ENCODE results near the gene PDX1. TPM values are rescaled to one million over a fixed set of nuclear protein-coding genes. Genes with fewer than 3 reads are reported as not detected.

PDX1 gene
- total RNA-seq, 3 donors from 2014 or later (not counting 1 experiment from before 2014, with no cell fraction given): not detected

GRCh38 chr13:27969082-27969865 lies 49.5 kb downstream of the PDX1 start, which contains the start of gene CDX2:
Gene CDX2, minus strand, starts transcription at chr13:27969315. Its CDS starts 309 bp downstream, at chr13:27969006.
- Mint-ChIP-seq H3K36me3 (no peaks in the 10 kb centered on the region), H3K9me3 (no peaks in the 10 kb centered on the region), H3K27me3 (ENCODE audit: low read depth in 2 of 2) (peaks cover 62 to 70% of the 10 kb centered on the region in 2 donors), H3K4me3 (no peak within 1 kb of the TSS), H3K27ac (no peak within 1 kb of the TSS), H3K4me1 (peaks cover 5 to 6% of the 10 kb centered on the region in 2 donors)
- Histone ChIP-seq H3K4me3 (ENCODE audit: low read length) (no peak within 1 kb of the TSS), H3K4me1 (ENCODE audit: control insufficient read depth, insufficient read depth, low read length) (peaks cover 9% of the 10 kb centered on the region), H3K27ac (ENCODE audit: low read length) (no peak within 1 kb of the TSS), H3K9me3 (ENCODE audit: control insufficient read depth, insufficient read depth, low read length) (no peaks in the 10 kb centered on the region), H3K27me3 (ENCODE audit: control insufficient read depth, insufficient read depth, low read length) (peaks cover 54% of the 10 kb centered on the region), H3K36me3 (ENCODE audit: control insufficient read depth, insufficient read depth, low read length) (no peaks in the 10 kb centered on the region)
- TF ChIP-seq, protein P1, sequence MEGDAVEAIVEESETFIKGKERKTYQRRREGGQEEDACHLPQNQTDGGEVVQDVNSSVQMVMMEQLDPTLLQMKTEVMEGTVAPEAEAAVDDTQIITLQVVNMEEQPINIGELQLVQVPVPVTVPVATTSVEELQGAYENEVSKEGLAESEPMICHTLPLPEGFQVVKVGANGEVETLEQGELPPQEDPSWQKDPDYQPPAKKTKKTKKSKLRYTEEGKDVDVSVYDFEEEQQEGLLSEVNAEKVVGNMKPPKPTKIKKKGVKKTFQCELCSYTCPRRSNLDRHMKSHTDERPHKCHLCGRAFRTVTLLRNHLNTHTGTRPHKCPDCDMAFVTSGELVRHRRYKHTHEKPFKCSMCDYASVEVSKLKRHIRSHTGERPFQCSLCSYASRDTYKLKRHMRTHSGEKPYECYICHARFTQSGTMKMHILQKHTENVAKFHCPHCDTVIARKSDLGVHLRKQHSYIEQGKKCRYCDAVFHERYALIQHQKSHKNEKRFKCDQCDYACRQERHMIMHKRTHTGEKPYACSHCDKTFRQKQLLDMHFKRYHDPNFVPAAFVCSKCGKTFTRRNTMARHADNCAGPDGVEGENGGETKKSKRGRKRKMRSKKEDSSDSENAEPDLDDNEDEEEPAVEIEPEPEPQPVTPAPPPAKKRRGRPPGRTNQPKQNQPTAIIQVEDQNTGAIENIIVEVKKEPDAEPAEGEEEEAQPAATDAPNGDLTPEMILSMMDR (IDR thresholded peaks at IDR 0.05): no peak
- no peak for ATAC-seq
- no peak for DNase-seq
- intact Hi-C loops (cut with micrococcal nuclease): no loop called here
- WGBS (ENCODE audit: insufficient coverage): 8% methylated on average over 25 of the region's 34 CpGs

- TF ChIP-seq, protein P1 (IDR thresholded peaks at IDR 0.05): no peak
- H3K27me3 ChIP-seq (ENCODE audit: control insufficient read depth, insufficient read depth, low read length): peaks cover 51% of the 10 kb centered on the region
- no peaks in the 10 kb centered on the region for H3K36me3 ChIP-seq (ENCODE audit: control insufficient read depth, insufficient read depth, low read length)
- H3K9me3 ChIP-seq (ENCODE audit: control insufficient read depth, insufficient read depth, low read length): no peaks in the 10 kb centered on the region
- Mint-ChIP-seq H3K4me1 (peaks cover 5 to 6% of the 10 kb centered on the region in 2 donors), H3K4me3 (no peak overlapping the region), H3K27me3 (ENCODE audit: low read depth in 2 of 2) (peaks cover 63 to 73% of the 10 kb centered on the region in 2 donors), H3K9me3 (no peaks in the 10 kb centered on the region), H3K36me3 (no peaks in the 10 kb centered on the region), H3K27ac (no peak overlapping the region)
- no peak for ATAC-seq
- H3K4me3 ChIP-seq (ENCODE audit: low read length): no peak overlapping the region
- no peak overlapping the region for H3K27ac ChIP-seq (ENCODE audit: low read length)
- WGBS (ENCODE audit: insufficient coverage): 22% methylated on average over 7 of the region's 7 CpGs
- no peak for DNase-seq
- H3K4me1 ChIP-seq (ENCODE audit: control insufficient read depth, insufficient read depth, low read length): peaks cover 9% of the 10 kb centered on the region
- intact Hi-C loops (cut with micrococcal nuclease): no loop called here
These were observed 50.0 kb downstream of the PDX1 start for GRCh38 chr13:27969866-27970229.

- ATAC-seq: no peak
- Histone ChIP-seq H3K36me3 (ENCODE audit: control insufficient read depth, insufficient read depth, low read length) (no peaks in the 10 kb centered on the region), H3K27me3 (ENCODE audit: control insufficient read depth, insufficient read depth, low read length) (peaks cover 51% of the 10 kb centered on the region), H3K4me1 (ENCODE audit: control insufficient read depth, insufficient read depth, low read length) (peaks cover 9% of the 10 kb centered on the region), H3K4me3 (ENCODE audit: low read length) (no peak overlapping the region), H3K9me3 (ENCODE audit: control insufficient read depth, insufficient read depth, low read length) (no peaks in the 10 kb centered on the region), H3K27ac (ENCODE audit: low read length) (no peak overlapping the region)
- intact Hi-C loops (cut with micrococcal nuclease): no loop called here
- Mint-ChIP-seq H3K27ac (no peak overlapping the region), H3K36me3 (no peaks in the 10 kb centered on the region), H3K4me1 (peaks cover 5 to 6% of the 10 kb centered on the region in 2 donors), H3K4me3 (no peak overlapping the region), H3K9me3 (no peaks in the 10 kb centered on the region), H3K27me3 (ENCODE audit: low read depth in 2 of 2) (peaks cover 66 to 73% of the 10 kb centered on the region in 2 donors)
- no peak for DNase-seq
- TF ChIP-seq, protein P1 (IDR thresholded peaks at IDR 0.05): no peak
- WGBS (ENCODE audit: insufficient coverage): 8% methylated on average over 50 of the region's 53 CpGs
These were observed 50.8 kb downstream of the PDX1 start for GRCh38 chr13:27970382-27971235.
